ENCODE results near the gene EBLN1. TPM values are rescaled to one million over a fixed set of nuclear protein-coding genes. Genes with fewer than 3 reads are reported as not detected.

The EBLN1 gene
- total and polyA plus RNA-seq, 2 of the 13 experiments (the other 11 are each of a cell fraction or from before 2014, with no cell fraction given): not detected

DNA sequence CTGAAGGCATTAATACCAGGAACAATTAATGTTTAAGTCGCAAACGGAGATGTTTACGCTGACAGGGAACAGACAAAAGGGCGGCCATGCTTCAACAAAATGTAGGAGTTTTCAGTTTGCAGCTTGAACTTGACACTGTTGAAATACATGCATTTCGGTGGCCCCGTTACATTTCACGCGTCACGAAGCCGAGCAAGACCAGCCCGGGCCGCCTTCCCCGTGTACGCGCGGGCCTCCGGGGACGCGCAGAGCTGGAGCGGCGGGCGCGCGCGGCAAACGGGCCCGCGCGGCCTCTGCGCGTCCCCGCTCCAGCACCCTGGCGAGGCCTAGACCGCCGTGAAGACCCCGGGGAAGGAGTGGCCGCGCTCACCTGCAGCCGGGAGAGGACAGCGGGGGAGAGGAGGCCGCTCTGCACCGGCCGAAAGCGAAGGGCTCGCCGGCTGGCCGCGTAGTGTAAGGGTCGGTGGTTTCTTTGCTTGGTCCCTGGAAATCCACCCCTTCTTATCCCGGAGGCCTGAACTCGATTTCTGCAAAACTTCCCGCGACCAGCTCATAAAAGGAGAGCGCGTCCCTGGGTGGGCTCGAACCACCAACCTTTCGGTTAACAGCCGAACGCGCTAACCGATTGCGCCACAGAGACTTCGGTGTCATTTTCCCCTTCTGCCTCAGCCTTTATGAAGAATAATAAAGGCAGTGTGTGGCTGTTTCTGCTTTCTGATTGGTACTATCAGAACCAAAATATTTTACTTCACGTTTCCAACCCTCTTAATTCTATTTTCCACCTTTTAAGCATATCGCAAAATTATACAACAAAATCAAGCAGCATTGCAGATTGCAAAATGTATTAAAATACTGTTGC is 11.4 kb upstream of the EBLN1 start (continued):
- TF ChIP-seq GABPA (IDR thresholded peaks at IDR 0.05; ENCODE audit: low read depth, low read length) (no peak), GABPA (CRISPR knock-in tag; IDR thresholded peaks at IDR 0.05; ENCODE audit: low read depth) (no peak; the same call in 1 of the 2 replicates), ARHGAP35 (CRISPR knock-in tag; IDR thresholded peaks at IDR 0.05; ENCODE audit: borderline replicate concordance) (peak; percentile 96; the same call in 1 of the 2 replicates)
- TF ChIP-seq, protein P1, sequence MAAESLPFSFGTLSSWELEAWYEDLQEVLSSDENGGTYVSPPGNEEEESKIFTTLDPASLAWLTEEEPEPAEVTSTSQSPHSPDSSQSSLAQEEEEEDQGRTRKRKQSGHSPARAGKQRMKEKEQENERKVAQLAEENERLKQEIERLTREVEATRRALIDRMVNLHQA (CRISPR knock-in tag; IDR thresholded peaks at IDR 0.05): no peak
- TF ChIP-seq, protein P2, sequence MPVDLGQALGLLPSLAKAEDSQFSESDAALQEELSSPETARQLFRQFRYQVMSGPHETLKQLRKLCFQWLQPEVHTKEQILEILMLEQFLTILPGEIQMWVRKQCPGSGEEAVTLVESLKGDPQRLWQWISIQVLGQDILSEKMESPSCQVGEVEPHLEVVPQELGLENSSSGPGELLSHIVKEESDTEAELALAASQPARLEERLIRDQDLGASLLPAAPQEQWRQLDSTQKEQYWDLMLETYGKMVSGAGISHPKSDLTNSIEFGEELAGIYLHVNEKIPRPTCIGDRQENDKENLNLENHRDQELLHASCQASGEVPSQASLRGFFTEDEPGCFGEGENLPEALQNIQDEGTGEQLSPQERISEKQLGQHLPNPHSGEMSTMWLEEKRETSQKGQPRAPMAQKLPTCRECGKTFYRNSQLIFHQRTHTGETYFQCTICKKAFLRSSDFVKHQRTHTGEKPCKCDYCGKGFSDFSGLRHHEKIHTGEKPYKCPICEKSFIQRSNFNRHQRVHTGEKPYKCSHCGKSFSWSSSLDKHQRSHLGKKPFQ (CRISPR knock-in tag; IDR thresholded peaks at IDR 0.05; ENCODE audit: insufficient replicate concordance): no peak
- TF ChIP-seq, protein P3, sequence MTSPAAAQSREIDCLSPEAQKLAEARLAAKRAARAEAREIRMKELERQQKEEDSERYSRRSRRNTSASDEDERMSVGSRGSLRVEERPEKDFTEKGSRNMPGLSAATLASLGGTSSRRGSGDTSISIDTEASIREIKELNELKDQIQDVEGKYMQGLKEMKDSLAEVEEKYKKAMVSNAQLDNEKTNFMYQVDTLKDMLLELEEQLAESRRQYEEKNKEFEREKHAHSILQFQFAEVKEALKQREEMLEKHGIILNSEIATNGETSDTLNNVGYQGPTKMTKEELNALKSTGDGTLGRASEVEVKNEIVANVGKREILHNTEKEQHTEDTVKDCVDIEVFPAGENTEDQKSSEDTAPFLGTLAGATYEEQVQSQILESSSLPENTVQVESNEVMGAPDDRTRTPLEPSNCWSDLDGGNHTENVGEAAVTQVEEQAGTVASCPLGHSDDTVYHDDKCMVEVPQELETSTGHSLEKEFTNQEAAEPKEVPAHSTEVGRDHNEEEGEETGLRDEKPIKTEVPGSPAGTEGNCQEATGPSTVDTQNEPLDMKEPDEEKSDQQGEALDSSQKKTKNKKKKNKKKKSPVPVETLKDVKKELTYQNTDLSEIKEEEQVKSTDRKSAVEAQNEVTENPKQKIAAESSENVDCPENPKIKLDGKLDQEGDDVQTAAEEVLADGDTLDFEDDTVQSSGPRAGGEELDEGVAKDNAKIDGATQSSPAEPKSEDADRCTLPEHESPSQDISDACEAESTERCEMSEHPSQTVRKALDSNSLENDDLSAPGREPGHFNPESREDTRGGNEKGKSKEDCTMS (CRISPR knock-in tag; conservative IDR thresholded peaks at IDR 0.05): no peak
